ENCODE data around the gene OR6N1.

Gene OR6N1

DNA sequence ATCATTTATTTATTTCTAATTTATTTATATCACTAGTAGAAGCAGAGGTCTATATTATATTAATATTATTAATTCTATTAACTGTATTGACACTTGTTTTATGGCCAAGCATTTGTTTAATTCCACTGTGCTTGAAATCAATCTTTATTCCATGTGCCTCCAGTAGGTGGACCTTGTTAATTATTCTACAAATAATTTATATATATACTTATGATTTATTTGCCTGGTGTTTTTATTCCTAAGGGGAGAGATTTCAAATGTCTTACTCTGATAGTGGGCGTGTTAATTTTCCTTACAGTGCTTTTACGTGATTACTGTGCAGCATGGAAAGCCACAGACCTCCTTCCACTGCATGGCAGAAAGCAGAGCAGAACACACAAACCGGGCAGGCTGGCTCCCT, 26.5 kb upstream of the OR6N1 start:
- Histone ChIP-seq H4K91ac (ENCODE audit: low read depth, low read length) (no peak overlapping the region), H3K4ac (ENCODE audit: low read depth, low read length) (no peak overlapping the region), H3K4me1 (ENCODE audit: control insufficient read depth in 1 of 2, insufficient read depth in 2 of 2, low read length in 2 of 2) (no peaks in the 10 kb centered on the region), H3K23ac (ENCODE audit: low read length) (no peak overlapping the region), H3K4me2 (ENCODE audit: low read length) (no peak overlapping the region), H2BK5ac (ENCODE audit: low read depth, low read length, poor library complexity) (no peak overlapping the region), H4K12ac (ENCODE audit: low read depth, low read length) (no peak overlapping the region), H3K36me3 (ENCODE audit: control insufficient read depth in 1 of 2, insufficient read depth in 2 of 2, low read length in 2 of 2) (no peaks in the 10 kb centered on the region), H4K8ac (ENCODE audit: low read depth, low read length) (no peak overlapping the region), H3K14ac (ENCODE audit: low read length) (no peak overlapping the region), H2BK12ac (ENCODE audit: low read length) (no peak overlapping the region), H3K18ac (ENCODE audit: low read length) (no peak overlapping the region), H3K27ac (ENCODE audit: low read depth, low read length) (no peak overlapping the region), H2AK5ac (ENCODE audit: low read length) (no peak overlapping the region), H3K9ac (ENCODE audit: low read length) (no peak overlapping the region), H3K79me2 (ENCODE audit: control insufficient read depth, insufficient read depth, low read length, poor library complexity) (no peaks in the 10 kb centered on the region), H3K9me3 (ENCODE audit: insufficient read depth, low read depth, low read length) (no peaks in the 10 kb centered on the region), H3K4me3 (ENCODE audit: low read depth, low read length) (no peak overlapping the region), H2BK120ac (ENCODE audit: insufficient read depth, low read length, poor library complexity) (no peak overlapping the region), H3K27me3 (ENCODE audit: insufficient read depth, low read length) (no peaks in the 10 kb centered on the region), H3K79me1 (ENCODE audit: low read length) (no peaks in the 10 kb centered on the region), H2AFZ (ENCODE audit: insufficient read depth, low read length, poor library complexity) (no peak overlapping the region)
- WGBS (ENCODE audit: extremely low coverage, insufficient coverage, insufficient read length), result no CpG with 5 or more reads among the region's 3 CpGs
- DNase-seq, result no peak

DNA sequence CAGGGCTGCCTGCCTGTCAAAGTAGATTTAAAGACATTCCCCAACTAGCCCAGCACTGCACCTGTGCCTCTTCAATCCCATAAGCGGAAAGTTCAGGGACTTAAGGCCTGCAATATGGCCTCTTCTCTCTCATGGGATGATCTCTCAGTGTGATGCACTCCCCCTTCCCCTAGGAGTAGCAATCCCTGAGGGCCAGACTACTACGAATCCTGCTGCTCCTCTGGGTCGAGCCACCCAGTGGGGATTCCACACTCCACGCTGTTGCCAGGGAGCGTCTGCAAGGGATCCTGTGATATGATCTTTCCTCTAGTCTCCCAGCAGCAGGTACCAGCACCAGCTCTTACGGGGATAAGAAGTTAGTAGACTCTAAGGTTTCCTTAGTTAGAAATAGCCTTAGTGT, 22.3 kb upstream of the OR6N1 start:
- Histone ChIP-seq H3K18ac (ENCODE audit: low read length) (no peak overlapping the region), H2BK5ac (ENCODE audit: low read depth, low read length, poor library complexity) (no peak overlapping the region), H4K12ac (ENCODE audit: low read depth, low read length) (no peak overlapping the region), H3K79me1 (ENCODE audit: low read length) (no peaks in the 10 kb centered on the region), H2AFZ (ENCODE audit: insufficient read depth, low read length, poor library complexity) (no peak overlapping the region), H3K9ac (ENCODE audit: low read length) (no peak overlapping the region), H3K4me1 (ENCODE audit: control insufficient read depth in 1 of 2, insufficient read depth in 2 of 2, low read length in 2 of 2) (no peaks in the 10 kb centered on the region), H2BK12ac (ENCODE audit: low read length) (no peak overlapping the region), H3K14ac (ENCODE audit: low read length) (no peak overlapping the region), H3K9me3 (ENCODE audit: insufficient read depth, low read depth, low read length) (no peaks in the 10 kb centered on the region), H3K36me3 (ENCODE audit: control insufficient read depth in 1 of 2, insufficient read depth in 2 of 2, low read length in 2 of 2) (no peaks in the 10 kb centered on the region), H3K27ac (ENCODE audit: low read depth, low read length) (no peak overlapping the region), H4K91ac (ENCODE audit: low read depth, low read length) (no peak overlapping the region), H2BK120ac (ENCODE audit: insufficient read depth, low read length, poor library complexity) (no peak overlapping the region), H3K4ac (ENCODE audit: low read depth, low read length) (no peak overlapping the region), H4K8ac (ENCODE audit: low read depth, low read length) (no peak overlapping the region), H3K4me3 (ENCODE audit: low read depth, low read length) (no peak overlapping the region), H3K79me2 (ENCODE audit: control insufficient read depth, insufficient read depth, low read length, poor library complexity) (no peaks in the 10 kb centered on the region), H2AK5ac (ENCODE audit: low read length) (no peak overlapping the region), H3K23ac (ENCODE audit: low read length) (no peak overlapping the region), H3K4me2 (ENCODE audit: low read length) (no peak overlapping the region), H3K27me3 (ENCODE audit: insufficient read depth, low read length) (no peaks in the 10 kb centered on the region)
- no peak for DNase-seq
- WGBS (ENCODE audit: extremely low coverage, insufficient coverage, insufficient read length), result no CpG with 5 or more reads among the region's 6 CpGs

DNA sequence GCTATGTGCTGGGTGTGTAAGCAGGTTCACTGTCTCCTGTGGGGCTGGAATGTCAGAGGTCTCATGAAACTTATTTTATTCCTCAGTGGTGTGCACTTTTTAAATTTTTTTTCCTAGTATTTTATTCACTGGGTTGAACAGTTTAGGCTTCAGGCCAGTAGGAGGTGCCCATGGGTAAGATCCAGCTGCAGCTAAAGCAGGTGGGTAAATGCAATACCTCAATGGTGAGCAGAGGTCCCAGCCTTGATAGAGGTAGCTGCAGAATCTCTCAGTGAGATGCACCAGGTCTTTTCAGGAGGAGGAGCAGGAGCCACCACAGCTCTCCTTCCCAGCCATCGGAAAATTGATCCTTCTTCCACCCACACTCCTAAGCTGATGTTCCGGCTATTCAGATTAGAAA, 21.6 kb upstream of the OR6N1 start:
- Histone ChIP-seq H3K9ac (ENCODE audit: low read length) (no peak overlapping the region), H3K4me1 (ENCODE audit: control insufficient read depth in 1 of 2, insufficient read depth in 2 of 2, low read length in 2 of 2) (no peaks in the 10 kb centered on the region), H2BK12ac (ENCODE audit: low read length) (no peak overlapping the region), H3K36me3 (ENCODE audit: control insufficient read depth in 1 of 2, insufficient read depth in 2 of 2, low read length in 2 of 2) (no peaks in the 10 kb centered on the region), H2AK5ac (ENCODE audit: low read length) (no peak overlapping the region), H3K4me2 (ENCODE audit: low read length) (no peak overlapping the region), H3K27ac (ENCODE audit: low read depth, low read length) (no peak overlapping the region), H3K4me3 (ENCODE audit: low read depth, low read length) (no peak overlapping the region), H3K79me2 (ENCODE audit: control insufficient read depth, insufficient read depth, low read length, poor library complexity) (no peaks in the 10 kb centered on the region), H2AFZ (ENCODE audit: insufficient read depth, low read length, poor library complexity) (no peak overlapping the region), H3K23ac (ENCODE audit: low read length) (no peak overlapping the region), H3K14ac (ENCODE audit: low read length) (no peak overlapping the region), H3K27me3 (ENCODE audit: insufficient read depth, low read length) (no peaks in the 10 kb centered on the region), H2BK120ac (ENCODE audit: insufficient read depth, low read length, poor library complexity) (no peak overlapping the region), H3K79me1 (ENCODE audit: low read length) (no peaks in the 10 kb centered on the region), H3K4ac (ENCODE audit: low read depth, low read length) (no peak overlapping the region), H3K18ac (ENCODE audit: low read length) (no peak overlapping the region), H3K9me3 (ENCODE audit: insufficient read depth, low read depth, low read length) (no peaks in the 10 kb centered on the region), H4K12ac (ENCODE audit: low read depth, low read length) (no peak overlapping the region), H4K8ac (ENCODE audit: low read depth, low read length) (no peak overlapping the region), H2BK5ac (ENCODE audit: low read depth, low read length, poor library complexity) (no peak overlapping the region), H4K91ac (ENCODE audit: low read depth, low read length) (no peak overlapping the region)
- DNase-seq, result peak in 1 of 2 donors; percentile 4
- no CpG with 5 or more reads among the region's 2 CpGs for WGBS (ENCODE audit: extremely low coverage, insufficient coverage, insufficient read length)

DNA sequence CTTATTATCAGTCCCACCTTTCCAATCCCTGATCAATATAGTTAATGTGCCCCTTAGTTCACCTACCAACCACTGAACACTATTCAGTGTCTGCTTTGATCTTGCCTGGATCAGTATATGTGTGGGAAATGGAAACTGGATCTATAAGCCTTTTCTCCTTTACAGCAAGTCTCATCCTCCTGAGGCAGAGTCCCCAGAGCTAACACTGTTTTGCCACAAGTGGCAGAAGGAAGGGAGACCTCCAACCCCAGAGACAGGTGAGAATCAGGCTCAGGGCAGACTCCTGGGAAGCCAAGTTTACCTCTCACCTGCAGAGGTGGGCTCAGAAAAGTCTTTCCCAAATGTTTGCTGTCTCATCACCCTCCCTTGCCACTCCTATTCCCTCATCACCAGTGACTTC, 9.1 kb upstream of the OR6N1 start, which contains the start of gene OR6N2:
Gene OR6N2, minus strand, starts transcription at position 101 of the 400 bp plus-strand sequence. CDS start 3,569 bp downstream, outside the sequence.
- no peak within 1 kb of the TSS for H3K18ac ChIP-seq (ENCODE audit: low read length)
- H2BK5ac ChIP-seq (ENCODE audit: low read depth, low read length, poor library complexity), result no peak within 1 kb of the TSS
- no peak within 1 kb of the TSS for H2AFZ ChIP-seq (ENCODE audit: insufficient read depth, low read length, poor library complexity)
- no peaks in the 10 kb centered on the region for H3K36me3 ChIP-seq (ENCODE audit: control insufficient read depth in 1 of 2, insufficient read depth in 2 of 2, low read length in 2 of 2)
- H3K4me3 ChIP-seq (ENCODE audit: low read depth, low read length), result no peak within 1 kb of the TSS
- no peak within 1 kb of the TSS for H3K4ac ChIP-seq (ENCODE audit: low read depth, low read length)
- no peaks in the 10 kb centered on the region for H3K4me1 ChIP-seq (ENCODE audit: control insufficient read depth in 1 of 2, insufficient read depth in 2 of 2, low read length in 2 of 2)
- no peak within 1 kb of the TSS for H2BK120ac ChIP-seq (ENCODE audit: insufficient read depth, low read length, poor library complexity)
- no peaks in the 10 kb centered on the region for H3K79me2 ChIP-seq (ENCODE audit: control insufficient read depth, insufficient read depth, low read length, poor library complexity)
- DNase-seq, result no peak
- no peaks in the 10 kb centered on the region for H3K79me1 ChIP-seq (ENCODE audit: low read length)
- H3K27ac ChIP-seq (ENCODE audit: low read depth, low read length), result no peak within 1 kb of the TSS
- H2AK5ac ChIP-seq (ENCODE audit: low read length), result no peak within 1 kb of the TSS
- no peaks in the 10 kb centered on the region for H3K9me3 ChIP-seq (ENCODE audit: insufficient read depth, low read depth, low read length)
- H3K14ac ChIP-seq (ENCODE audit: low read length), result no peak within 1 kb of the TSS
- H3K23ac ChIP-seq (ENCODE audit: low read length), result no peak within 1 kb of the TSS
- no peaks in the 10 kb centered on the region for H3K27me3 ChIP-seq (ENCODE audit: insufficient read depth, low read length)
- H4K8ac ChIP-seq (ENCODE audit: low read depth, low read length), result no peak within 1 kb of the TSS
- no peak within 1 kb of the TSS for H4K91ac ChIP-seq (ENCODE audit: low read depth, low read length)
- no peak within 1 kb of the TSS for H3K9ac ChIP-seq (ENCODE audit: low read length)
- H3K4me2 ChIP-seq (ENCODE audit: low read length), result no peak within 1 kb of the TSS
- H2BK12ac ChIP-seq (ENCODE audit: low read length), result no peak within 1 kb of the TSS
- no peak within 1 kb of the TSS for H4K12ac ChIP-seq (ENCODE audit: low read depth, low read length)

All from trophoblast cell (in vitro differentiated cells and primary cell).